Measurements from ENCODE around the gene PLXNC1.

Gene PLXNC1

DNA sequence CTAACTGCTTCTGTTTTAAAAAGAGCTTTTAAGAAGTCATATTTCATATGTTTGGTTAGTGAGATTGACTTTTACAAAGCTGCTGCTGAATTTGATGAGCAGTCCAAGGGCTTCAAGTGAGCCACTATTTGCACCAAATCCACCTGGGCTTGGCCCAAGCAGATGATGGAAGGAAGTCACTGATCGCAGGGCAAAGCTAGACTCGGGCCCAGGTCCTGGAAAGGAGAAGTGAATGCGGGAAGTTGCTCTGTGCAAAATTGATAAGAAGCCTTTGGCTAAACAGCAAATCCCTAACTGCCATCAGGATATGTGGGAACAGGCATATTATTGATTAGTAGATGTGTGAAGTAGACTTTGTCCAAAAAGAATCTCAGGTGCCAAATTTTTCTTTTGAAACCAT lies 30.5 kb downstream of the PLXNC1 start:
- DNase-seq, result no peak

DNA sequence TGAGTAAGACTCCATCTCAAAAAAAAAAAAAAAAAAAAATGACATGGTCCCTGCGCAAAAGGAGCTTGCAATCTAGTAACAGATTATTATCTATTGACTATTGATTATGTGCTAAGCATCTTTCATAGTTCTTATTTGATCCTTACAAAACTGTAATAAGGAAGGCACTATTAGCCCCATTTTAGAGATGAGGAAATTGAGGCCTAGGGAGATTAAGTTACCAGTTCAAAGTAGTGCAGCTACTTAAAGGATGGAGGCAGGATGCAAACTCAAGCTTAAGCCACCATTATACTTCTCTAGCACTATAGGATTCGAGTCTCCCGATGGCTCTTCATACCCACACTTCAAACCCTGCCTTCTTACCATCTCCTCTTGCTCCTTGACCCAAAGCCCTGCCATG lies 31.3 kb downstream of the PLXNC1 start:
- DNase-seq, result no peak

DNA sequence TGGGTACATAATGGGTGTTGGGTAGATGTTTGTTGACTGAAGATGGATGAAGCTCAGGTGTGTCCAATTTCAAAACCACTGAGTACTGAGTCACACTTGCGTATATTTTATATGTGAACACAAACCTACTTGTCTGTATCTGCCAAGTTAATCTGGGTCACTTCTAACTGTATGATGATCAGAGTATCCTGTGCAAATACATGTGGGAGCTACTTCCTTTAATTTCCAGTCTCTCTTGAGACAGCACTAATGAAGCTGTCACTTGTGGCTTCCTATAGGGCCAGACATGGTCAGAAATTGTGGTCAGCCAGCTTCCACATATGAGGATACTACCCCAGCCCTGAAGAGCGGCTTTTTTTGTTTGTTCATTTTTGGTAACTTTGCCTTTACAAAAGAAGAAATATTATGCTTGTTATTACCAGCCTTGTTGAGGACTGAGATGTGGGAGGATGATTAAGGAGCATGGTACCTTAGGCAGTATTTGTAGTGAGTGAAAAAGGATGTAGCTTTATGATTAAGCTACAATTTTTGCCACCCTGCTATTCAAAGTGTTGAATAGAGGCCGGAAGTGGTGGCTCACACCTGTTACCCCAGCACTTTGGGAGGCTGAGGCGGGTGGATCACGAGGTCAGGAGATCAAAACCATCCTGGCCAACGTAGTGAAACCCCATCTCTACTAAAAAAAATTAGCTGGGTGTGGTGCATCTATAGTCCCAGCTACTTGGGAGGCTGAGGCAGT lies 32.4 kb downstream of the PLXNC1 start:
- no peak for DNase-seq

DNA sequence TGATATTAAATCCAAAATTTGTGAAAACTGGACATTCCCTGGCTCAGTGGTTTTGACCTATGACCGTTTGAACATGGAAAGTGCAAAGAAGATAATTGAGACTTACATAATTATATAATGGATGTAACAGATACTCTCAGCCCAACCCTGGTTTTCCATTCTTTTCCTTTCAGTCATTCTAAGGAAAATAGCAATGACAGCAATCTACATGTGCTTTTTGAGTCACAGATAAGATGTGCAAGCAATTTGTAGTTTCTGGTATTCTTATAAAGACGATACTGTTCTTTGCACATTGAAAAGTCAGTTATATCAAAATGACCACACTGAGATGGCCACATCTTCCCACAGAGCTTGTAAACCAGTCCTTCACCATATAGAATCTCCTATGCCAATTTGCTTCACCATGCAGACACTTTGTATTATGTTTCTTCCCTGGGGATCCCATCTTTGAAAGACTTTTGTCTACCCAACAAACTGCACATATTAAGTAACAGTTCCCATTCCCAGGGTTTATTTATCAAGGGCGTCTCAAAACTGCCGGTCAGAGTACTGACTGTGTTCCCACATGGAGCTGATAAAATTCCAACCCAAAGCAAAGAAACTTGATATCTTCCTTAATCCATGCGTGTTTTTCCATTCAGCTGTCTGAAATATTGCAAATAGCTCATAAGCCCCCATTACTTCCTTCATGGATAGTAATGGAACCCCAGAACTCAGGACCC lies 34.8 kb downstream of the PLXNC1 start:
- DNase-seq, result no peak

DNA sequence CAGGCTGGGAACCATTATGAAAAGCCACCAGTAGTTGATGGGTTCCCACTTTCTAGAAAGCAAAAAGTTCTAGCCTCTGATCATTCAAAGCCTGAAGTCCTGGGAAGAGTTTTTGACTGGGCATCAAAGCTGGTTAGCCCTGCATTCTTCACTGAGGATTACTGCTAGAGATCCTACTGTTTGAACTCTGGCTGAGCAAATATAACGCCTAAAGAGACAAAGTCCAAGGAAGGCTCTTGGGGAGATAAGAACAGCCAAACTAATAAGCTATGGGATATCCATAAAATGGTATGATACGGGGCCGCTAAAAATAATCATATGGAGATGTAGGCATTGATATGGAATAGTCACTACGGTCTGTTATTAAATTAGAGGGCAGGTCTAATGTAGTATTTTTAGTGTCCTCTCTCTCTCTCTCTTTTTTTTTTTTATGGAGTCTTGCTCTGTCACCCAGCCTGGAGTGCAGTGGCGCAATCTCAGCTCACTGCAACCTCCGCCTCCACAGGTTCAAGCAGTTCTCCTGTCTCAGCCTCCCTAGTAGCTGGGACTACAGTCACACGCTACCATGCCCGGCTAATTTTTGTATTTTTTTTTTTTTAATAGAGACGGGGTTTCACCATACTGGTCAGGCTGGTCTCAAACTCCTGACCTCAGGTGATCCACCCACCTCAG lies 35.5 kb downstream of the PLXNC1 start:
- DNase-seq, result no peak

DNA sequence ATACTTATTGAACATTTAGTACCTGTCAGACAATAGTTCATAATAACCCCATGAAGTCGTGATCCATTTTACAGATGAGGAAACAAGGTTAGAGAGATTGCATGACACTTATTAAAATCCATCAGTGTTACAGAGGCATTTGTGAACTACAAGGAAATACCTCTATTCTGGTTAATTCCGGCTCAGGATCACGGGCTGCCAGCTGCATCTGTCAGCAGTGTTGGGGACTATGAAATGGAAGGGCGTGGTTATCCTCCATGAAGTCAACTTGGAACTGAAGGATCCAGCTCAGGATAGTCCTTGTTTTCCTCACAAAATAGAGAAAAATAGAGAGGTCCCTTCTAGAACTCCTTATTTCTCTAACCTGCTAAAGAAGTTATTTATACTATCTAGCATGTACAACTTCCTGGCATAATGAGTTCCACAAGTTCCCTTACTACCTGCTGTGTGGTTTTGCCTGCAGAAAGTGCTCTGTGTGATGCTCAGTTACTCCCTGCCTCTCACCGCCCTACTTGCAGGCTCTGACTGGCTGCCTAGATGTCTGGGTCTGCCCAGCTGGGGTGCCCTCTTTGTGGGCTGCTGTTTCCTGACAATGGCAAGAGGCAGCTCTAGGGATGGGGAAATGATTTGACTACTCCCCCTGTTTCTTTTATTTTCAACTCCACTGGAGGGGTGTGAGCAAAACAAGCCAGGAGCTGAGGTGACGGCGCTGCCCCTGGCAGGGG lies 36.8 kb downstream of the PLXNC1 start:
- DNase-seq, result no peak

DNA sequence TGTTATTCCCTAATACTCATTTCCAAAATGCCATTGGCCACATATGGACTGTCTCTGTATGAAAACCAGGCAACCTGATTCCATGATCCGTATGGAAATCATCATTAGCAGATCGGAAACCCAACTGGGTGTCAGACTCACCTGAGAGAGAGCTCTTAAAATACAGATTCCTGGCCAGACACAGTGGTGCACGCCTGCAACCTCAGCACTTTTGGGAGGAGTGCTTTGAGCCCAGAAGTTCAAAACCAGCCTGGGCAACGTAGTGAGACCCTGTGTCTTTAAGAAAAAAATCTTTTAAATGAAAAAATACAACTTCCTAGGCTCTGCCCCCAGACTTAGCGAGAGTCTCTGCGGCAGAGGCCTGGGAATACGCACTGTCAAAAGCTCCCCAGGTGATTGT lies 37.4 kb downstream of the PLXNC1 start:
- DNase-seq, result no peak

DNA sequence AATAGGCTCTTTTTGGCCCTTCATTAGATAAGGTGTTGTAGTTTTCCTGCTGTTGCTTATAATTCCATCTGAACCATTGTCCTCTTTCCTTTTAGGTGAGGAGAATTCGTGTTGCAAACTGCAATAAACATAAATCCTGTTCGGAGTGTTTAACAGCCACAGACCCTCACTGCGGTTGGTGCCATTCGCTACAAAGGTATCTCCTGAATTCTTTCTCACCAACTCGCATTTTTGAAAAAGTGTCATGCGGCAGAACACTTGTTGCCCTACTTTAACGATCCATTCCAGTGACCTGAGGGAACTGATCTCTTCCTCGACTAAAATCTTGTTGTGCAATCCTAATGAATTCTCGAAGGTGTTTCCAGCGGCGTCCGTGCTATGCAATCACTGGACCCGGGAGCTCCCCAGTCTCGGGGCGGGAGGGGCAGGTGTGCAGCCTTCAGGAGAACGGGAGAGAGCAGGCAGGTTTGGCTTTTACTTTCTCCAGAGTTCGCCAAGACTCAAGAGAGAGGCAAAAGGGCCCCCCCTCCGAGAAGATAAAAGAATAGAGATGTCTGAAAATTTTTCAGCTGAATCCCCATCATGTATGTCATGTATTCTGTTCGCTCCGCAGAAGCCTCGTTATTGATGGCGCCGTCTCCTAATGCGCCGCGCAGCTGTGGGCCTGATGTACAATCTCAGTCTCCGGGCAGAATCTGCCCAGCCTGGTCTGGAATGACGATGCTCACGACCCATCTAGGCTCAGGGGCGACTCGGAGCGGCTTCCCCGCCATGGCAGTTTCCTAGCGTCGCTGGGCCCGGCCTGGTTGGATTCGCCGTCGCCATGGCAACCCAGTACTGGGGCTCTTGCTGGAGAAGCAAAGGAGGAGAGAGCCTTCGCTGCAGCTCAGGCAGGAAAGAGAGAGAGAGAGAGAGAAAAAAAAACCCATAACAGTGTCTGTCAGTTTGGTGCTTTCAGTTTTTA lies 38.2 kb downstream of the PLXNC1 start:
- peak in 53 of 56 donors; percentile 7 to 82 (median 58) for DNase-seq

DNA sequence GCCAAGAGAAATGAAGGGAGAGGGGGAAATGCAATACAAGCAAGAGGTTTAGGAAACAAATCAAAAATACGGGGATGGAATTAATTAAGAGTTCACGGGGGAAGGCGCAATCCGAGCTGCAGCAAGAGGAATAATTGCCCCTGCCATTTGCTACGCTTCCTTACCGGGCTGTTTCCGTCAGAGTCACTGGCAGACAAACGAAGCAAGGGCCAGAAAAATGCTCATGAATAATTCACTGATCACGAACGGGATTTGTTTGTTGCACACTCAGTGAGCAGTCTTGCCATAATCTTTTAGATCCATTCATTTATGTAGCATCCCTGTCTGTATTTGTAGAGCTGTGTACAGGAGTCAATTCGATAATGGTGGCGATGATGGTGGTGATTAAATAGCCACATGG lies 39.0 kb downstream of the PLXNC1 start:
- DNase-seq, result peak in 6 of 56 donors; percentile 15 to 53 (median 34)

DNA sequence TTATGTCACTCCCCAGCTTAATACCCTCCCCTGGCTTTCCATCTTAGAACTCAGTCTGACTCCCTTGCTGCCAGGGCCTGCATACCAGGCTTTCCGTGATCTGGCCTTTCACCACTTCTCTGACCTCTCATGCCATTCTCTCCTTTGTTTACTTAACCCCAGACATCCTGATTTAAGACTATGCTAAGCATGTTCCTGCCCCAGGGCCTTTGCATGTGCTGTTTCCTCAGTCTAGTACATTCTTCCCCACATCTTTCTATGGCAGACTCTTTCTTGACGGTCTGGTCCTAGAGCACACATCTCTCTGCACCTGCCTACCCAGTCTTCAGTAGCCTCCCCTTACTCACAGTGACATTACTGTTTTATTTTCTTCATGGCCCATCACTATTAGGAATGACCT lies 42.2 kb downstream of the PLXNC1 start:
- no peak for DNase-seq

DNA sequence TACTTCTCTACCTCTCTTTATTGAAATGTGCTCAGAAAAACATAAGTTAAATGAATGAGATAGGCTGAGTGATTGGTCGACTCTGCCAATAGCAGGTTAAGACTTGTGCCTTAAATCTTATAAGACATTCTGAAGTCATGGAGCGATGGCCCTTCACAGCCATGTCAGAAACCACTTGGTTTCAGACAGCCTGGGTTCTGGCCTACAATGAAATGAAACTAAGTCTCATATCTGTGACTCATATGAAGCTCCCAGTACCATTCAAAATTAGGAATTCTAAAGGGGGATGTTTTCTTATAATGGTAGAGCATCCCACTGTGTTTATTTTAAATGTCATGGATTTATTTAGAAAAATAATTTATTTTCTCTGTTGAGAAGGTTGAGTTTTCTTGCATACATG lies 42.6 kb downstream of the PLXNC1 start:
- no peak for DNase-seq

DNA sequence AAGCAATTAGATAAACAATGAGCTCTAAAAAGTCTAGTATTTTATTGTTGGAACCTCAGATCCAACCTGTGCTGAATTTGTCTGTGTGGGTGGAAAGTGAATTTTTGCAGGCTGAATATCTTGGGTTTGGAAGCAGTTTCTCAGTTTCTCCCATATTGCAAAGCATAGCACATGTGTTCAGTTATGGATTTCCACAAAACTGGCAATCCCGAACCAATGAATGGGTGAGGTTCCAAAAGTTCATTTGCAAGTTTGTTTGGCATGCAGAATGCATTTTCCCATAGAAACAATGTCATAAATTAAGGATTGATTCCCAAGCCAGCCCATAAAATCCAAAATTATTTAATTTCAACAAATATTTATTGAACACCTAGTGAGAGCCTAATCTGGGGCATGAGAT lies 43.4 kb downstream of the PLXNC1 start:
- no peak for DNase-seq

DNA sequence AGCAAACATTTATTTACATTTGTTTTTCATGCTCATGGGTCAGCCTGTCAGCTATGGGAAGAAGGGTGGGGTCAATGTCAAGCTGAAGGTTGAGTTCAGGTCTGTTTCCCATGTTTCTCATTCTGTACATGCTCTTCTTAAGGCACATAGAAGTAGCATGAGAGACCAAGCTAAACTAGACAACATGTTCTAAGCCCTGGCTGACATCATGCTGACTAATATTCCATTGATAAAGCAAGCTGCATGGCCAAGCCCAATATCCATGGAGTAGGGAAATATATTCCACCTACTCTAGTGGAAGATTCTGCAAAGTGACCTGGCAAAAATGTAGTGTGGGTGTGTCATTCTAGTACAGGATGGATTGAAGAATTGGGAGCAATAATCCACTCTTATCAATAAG lies 44.1 kb downstream of the PLXNC1 start:
- DNase-seq, result no peak

DNA sequence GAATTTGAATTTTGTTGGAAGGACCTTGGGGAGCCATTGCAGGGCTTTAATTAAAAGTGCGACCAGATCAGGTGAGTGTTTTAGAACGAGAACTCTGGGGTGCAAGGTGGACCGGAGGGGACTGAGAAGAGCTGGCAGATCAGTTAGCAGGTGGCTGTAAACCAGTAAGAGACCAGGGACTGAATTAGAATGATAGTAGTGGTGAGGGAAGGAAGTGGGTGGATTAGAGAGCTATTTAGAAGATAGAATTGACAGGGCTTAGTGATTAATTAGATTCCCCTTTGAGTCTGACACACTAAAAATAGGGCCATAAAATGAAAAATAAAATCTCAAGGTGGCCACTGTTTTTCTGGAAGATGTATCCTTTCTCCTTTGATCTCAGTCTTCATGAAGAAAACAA lies 44.8 kb downstream of the PLXNC1 start:
- DNase-seq, result no peak

DNA sequence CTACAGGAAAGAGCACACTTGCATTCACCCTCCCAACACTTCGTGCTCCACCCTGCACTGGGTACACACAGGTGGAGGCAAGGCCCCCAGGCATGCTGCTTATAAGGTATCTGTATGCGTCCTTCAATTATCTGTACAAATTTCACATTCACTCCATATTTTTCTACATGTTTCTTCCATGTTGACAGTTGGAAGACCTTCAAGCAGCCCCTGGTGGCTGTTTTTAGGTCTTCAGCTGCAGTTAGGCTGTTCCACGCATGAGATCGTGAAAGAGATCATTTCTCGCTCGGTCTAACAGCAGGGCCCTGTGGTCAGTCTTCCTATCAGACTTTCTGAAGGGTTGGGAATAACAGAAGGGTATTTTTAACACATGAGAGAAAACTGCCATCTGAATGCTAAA lies 47.1 kb downstream of the PLXNC1 start:
- no peak for DNase-seq

DNA sequence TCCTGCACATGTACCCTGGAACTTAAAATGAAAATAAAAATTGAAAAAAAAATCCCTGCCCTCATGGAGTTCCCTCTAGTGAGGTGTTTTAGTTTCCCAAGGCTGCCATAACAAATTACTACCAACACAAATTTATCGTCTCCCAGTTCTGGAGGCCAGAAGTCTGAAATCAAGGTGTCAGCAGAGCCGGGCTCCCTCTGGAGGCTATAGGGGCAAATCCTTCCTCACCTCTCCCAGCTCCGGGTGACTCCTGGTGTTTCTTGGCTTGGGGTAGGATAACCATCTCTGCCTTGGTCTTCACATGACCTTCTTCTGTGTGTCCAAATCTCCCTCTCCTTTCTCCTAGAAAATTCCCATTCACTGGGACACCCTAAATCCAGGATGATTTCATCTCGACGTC lies 50.1 kb downstream of the PLXNC1 start:
- no peak for DNase-seq

DNA sequence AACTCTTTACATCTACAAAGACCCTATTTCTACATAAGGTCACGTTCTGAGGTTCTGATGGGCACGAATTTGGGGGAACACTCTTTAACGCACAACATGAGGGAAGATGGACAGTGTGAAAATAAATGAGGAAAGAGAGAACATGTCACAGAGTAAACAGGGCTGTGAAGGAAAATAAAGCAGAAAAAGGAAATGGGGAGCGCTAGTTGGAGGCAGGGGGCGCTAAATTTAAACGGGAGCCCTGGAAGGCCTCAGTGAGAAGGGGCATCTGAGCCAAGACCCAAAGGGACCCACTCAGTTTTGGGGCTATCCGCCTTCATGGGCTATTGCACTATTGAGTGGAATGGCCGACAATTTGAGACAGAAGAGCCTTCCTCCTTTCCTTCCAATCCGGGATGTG lies 50.5 kb downstream of the PLXNC1 start:
- no peak for DNase-seq

DNA sequence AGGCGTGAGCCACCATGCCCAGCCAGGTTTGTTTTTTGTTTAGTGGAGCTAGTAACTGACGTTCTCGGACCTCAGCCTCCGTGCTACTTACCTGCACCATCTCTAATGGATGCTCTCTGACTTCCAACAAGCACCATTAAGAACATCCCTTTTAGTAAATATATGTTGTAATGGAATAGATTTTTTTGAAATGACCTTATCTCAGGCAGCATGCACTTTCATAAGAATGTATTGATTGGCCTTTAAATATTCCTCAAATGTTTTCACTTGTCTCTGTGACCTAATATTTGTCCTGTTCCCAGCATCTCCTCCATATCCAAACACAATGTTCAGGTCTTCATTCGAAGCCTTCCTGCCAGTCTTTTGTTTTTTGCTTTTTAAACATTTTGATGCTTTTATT lies 51.7 kb downstream of the PLXNC1 start:
- no peak for DNase-seq

DNA sequence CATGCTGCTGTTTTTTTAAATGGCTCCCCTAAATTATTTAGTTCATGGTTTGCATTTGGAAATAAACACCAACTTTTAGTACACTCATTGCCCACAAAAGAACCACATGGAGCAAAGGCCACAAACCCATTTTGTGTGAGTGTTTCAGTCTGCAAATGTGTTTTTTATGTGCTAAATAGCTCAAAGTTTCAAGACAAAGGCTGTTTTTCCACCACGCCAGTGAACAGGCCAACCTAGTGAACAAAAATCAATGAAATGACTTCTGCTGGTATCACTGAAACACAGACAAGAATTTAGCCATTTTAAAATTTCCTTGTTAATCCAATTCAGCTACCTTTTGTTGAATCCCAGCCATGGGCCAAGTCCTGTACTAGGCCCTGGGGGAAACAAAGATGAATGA lies 52.3 kb downstream of the PLXNC1 start:
- no peak for DNase-seq

DNA sequence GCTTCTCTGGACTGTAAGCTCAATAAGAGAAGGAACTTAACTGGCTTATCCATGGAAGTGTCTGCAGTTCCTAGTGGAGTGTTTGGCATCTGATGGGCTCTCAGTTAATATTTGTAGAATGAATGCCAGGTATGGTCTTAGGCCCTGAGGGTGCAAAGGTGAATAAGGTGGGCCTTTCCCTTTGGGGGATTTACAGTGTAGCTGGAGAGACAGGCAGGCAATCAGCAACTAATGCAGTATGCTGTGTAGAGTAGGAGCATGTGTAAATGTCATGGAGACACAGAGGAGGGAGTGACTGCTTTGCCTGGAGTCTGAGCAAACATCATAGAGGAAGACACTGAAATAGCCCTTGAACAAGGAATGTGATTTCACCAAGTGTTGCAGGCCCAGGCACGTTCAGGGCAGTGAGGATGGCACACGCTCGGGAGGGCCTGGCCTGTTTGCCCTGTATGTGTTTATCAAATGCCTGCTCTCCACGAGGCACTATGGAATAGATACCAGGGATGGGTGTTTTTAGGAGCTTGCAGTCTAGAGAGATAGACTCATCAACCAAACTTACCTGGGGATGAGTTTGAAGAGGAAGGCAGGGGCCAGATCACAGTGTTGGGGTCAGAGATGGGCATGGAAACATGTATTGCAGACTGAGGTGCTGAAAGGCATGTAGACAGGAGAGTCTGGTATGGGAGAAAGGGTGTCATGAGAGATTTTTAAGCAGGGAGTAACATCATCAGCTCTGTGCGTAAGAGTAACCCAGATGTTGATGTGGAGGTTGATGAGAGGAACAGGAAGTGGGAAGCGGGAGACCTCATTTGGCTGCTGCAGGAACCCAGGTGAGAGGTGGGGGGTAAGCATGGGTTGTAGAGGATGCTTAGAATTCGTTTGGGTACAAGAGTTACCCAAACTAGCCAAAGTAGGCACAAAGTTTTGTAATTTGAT lies 54.1 kb downstream of the PLXNC1 start:
- no peak for DNase-seq
